PC-3 (cell line): Measurements from ENCODE around the gene ASTN2. TPM values are rescaled to one million over a fixed set of nuclear protein-coding genes. Genes with fewer than 3 reads are reported as not detected.
A peak's percentile ranks its signal among the peaks of the same experiment; 100 is the strongest.

ENCODE experiments used
- ATAC-seq: fragments of 200-7000 bp; cut with Tn5 transposase; 2 replicates; pipeline ENCODE4 v1.9.1; 2020; ENCODE audit warnings: mild to moderate bottlenecking, moderate library complexity
- BruUV-seq: library from RNA; stranded (reverse); fragments of 400-500 nt; replicated peaks from 2 replicates; lab custom pipeline; 2021; lab: Mats Ljungman, UMichigan
- CTCF ChIA-PET: fragments of 300-600 bp; sonication (Branson Sonifier 250); formaldehyde crosslinking; loops from one replicate; lab custom pipeline; 2022; ENCODE audit warnings: antibody characterized with exemption; lab: Charles Lee
- POLR2A ChIA-PET: fragments of 300-600 bp; sonication (Branson Sonifier 250); formaldehyde crosslinking; loops from one replicate; lab custom pipeline; 2022; ENCODE audit warnings: antibody characterized with exemption; ENCODE audit not compliant: unreplicated experiment; lab: Charles Lee
- DNase-seq: peaks from one replicate; pipeline ENCODE4 v3.0.0-alpha.2; 2015
- H2AFZ ChIP-seq: fragments of 300-600 bp; sonication (generic); 2 replicates; pipeline ENCODE4 v1.6.0; 2016; ENCODE audit warnings: antibody characterized with exemption, low read length
- H3F3A ChIP-seq: fragments of 300-600 bp; sonication (generic); one replicate; pipeline ENCODE4 v1.6.0; 2017; ENCODE audit warnings: antibody characterized with exemption, low read length, control low read depth, mild to moderate bottlenecking; ENCODE audit not compliant: unreplicated experiment
- H3K27ac ChIP-seq: fragments of 300-600 bp; sonication (generic); 2 replicates; pipeline ENCODE4 v1.5.1; 2016; ENCODE audit warnings: mild to moderate bottlenecking, low read length
- H3K27me3 ChIP-seq: fragments of 300-600 bp; sonication (generic); 2 replicates; pipeline ENCODE4 v1.6.1; 2016; ENCODE audit warnings: low read length, mixed read lengths
- H3K36me3 ChIP-seq: fragments of 300-600 bp; sonication (generic); 2 replicates; pipeline ENCODE4 v1.6.1; 2016; ENCODE audit warnings: low read depth, mixed run types, low read length, mixed read lengths
- H3K4me1 ChIP-seq: fragments of 300-600 bp; sonication (generic); 2 replicates; pipeline ENCODE4 v1.5.1; 2016; ENCODE audit warnings: low read length; ENCODE audit not compliant: insufficient read depth
- H3K4me2 ChIP-seq: fragments of 300-600 bp; sonication (generic); 2 replicates; pipeline ENCODE4 v1.6.0; 2016; ENCODE audit warnings: low read length
- H3K4me3 ChIP-seq: fragments of 300-600 bp; sonication (generic); 2 replicates; pipeline ENCODE4 v1.5.1; 2016; ENCODE audit warnings: mild to moderate bottlenecking, low read length, mixed read lengths
- H3K79me2 ChIP-seq: fragments of 300-600 bp; sonication (generic); 2 replicates; pipeline ENCODE4 v1.6.1; 2017; ENCODE audit warnings: low read length, mixed read lengths
- H3K9ac ChIP-seq: fragments of 300-600 bp; sonication (generic); 2 replicates; pipeline ENCODE4 v1.6.0; 2016; ENCODE audit warnings: mild to moderate bottlenecking, low read length
- H3K9me2 ChIP-seq: fragments of 300-600 bp; sonication (generic); replicated peaks from 2 replicates; pipeline ENCODE4 v1.6.1; 2016; ENCODE audit warnings: mixed run types, low read length, mixed read lengths
- H3K9me3 ChIP-seq: fragments of 300-600 bp; sonication (generic); 2 replicates; pipeline ENCODE4 v1.6.1; 2016; ENCODE audit warnings: low read length, mixed read lengths
- H4K20me1 ChIP-seq: fragments of 300-600 bp; sonication (generic); 2 replicates; pipeline ENCODE4 v1.6.1; 2016; ENCODE audit warnings: low read length, mixed read lengths
- CTCF ChIP-seq: fragments of 300-600 bp; sonication (generic); conservative IDR thresholded peaks from 2 replicates; pipeline ENCODE4 v1.5.1; 2017; ENCODE audit warnings: antibody characterized with exemption, low read depth, mild to moderate bottlenecking, low read length
- EZH2 ChIP-seq: fragments of 300-600 bp; sonication (generic); IDR thresholded peaks from one replicate; pipeline ENCODE4 v1.6.1; 2017; ENCODE audit warnings: antibody characterized with exemption, mild to moderate bottlenecking, low read length; ENCODE audit not compliant: unreplicated experiment
- EZH2phosphoT487 ChIP-seq: fragments of 300-600 bp; sonication (generic); IDR thresholded peaks from 2 replicates; pipeline ENCODE4 v1.6.1; 2018; ENCODE audit warnings: mild to moderate bottlenecking, antibody characterized with exemption, low read length, borderline replicate concordance
- intact Hi-C: fragments of 100-400 bp; cut with micrococcal nuclease; formaldehyde crosslinking; loops from 2 replicates; pipeline ENCODE4 v1.9.0; 2023
- total RNA-seq: library from RNA; depleted of rRNA; stranded (reverse); fragments of >200 nt; gene quantifications from 2 replicates; pipeline ENCODE4 v1.2.3, GENCODE V29; 2014

Gene ASTN2
- total RNA-seq, 1 experiment from 2014 or later: 3.5 TPM

GRCh38 chr9:116868201-116868600, 546.7 kb downstream of the ASTN2 start:
- POLR2A ChIA-PET: no interaction called here
- Histone ChIP-seq H4K20me1 (no peaks in the 10 kb centered on the region), H3K9me2 (no peaks in the 10 kb centered on the region), H2AFZ (no peak overlapping the region), H3K27me3 (no peaks in the 10 kb centered on the region), H3K4me3 (no peak overlapping the region), H3K79me2 (no peaks in the 10 kb centered on the region), H3K4me2 (no peak overlapping the region), H3K9me3 (no peaks in the 10 kb centered on the region), H3K36me3 (no peaks in the 10 kb centered on the region), H3F3A (no peaks in the 10 kb centered on the region), H3K27ac (no peak overlapping the region), H3K9ac (no peak overlapping the region), H3K4me1 (peaks cover 4% of the 10 kb centered on the region; the same call in 1 of the 2 replicates)
- BruUV-seq: no TSS peak
- TF ChIP-seq EZH2phosphoT487 (no peak), EZH2 (no peak), CTCF (no peak)
- intact Hi-C loops: no loop called here
- DNase-seq (no peak), ATAC-seq (no peak)
- CTCF ChIA-PET: no interaction called here

- no peak for TF ChIP-seq EZH2
- TF ChIP-seq EZH2phosphoT487: no peak
- TF ChIP-seq CTCF: no peak
- no peak overlapping the region for H3K27ac ChIP-seq
- CTCF ChIA-PET: no interaction called here
- H3F3A ChIP-seq: no peaks in the 10 kb centered on the region
- H3K4me3 ChIP-seq: no peak overlapping the region
- no peaks in the 10 kb centered on the region for H3K9me3 ChIP-seq
- H3K27me3 ChIP-seq: no peaks in the 10 kb centered on the region
- H4K20me1 ChIP-seq: no peaks in the 10 kb centered on the region
- intact Hi-C loops: loop anchor here (2.0 kb wide), 1 partner anchor 125 kb away; no protein-coding TSS in a partner anchor
- ATAC-seq: no peak
- no peaks in the 10 kb centered on the region for H3K36me3 ChIP-seq
- no peaks in the 10 kb centered on the region for H3K79me2 ChIP-seq
- H3K4me2 ChIP-seq: no peak overlapping the region
- H3K9me2 ChIP-seq: no peaks in the 10 kb centered on the region
- H2AFZ ChIP-seq: no peak overlapping the region
- BruUV-seq: no TSS peak
- POLR2A ChIA-PET: no interaction called here
- DNase-seq: no peak
- no peak overlapping the region for H3K9ac ChIP-seq
- H3K4me1 ChIP-seq: peaks cover 8% of the 10 kb centered on the region; the same call in 1 of the 2 replicates
These were observed 553.5 kb downstream of the ASTN2 start for GRCh38 chr9:116861321-116861720.

GRCh38 chr9:116860509-116861120, 554.2 kb downstream of the ASTN2 start:
- no TSS peak for BruUV-seq
- Histone ChIP-seq H2AFZ (no peak overlapping the region), H3K27ac (no peak overlapping the region), H3K27me3 (no peaks in the 10 kb centered on the region), H3F3A (no peaks in the 10 kb centered on the region), H3K4me1 (peaks cover 8% of the 10 kb centered on the region; the same call in 1 of the 2 replicates), H3K36me3 (no peaks in the 10 kb centered on the region), H3K4me2 (no peak overlapping the region), H3K4me3 (no peak overlapping the region), H3K9me3 (no peaks in the 10 kb centered on the region), H4K20me1 (no peaks in the 10 kb centered on the region), H3K79me2 (no peaks in the 10 kb centered on the region), H3K9me2 (no peaks in the 10 kb centered on the region), H3K9ac (no peak overlapping the region)
- ChIA-PET CTCF (interaction anchor here (1.4 kb wide), 1 partner anchor 124 kb away, joined by 6 read pairs; no protein-coding TSS in a partner anchor), POLR2A (no interaction called here)
- 0 out of 2 replicates have a peak, but pooled peaks have one; percentile 18 for ATAC-seq
- intact Hi-C loops: loop anchor here (2.0 kb wide), 1 partner anchor 124 kb away; no protein-coding TSS in a partner anchor
- TF ChIP-seq EZH2 (no peak), CTCF (peak; percentile 61), EZH2phosphoT487 (no peak)
- DNase-seq: peak; percentile 54
